ENCODE results near the gene PHLDB3. TPM values are rescaled to one million over a fixed set of nuclear protein-coding genes. Genes with fewer than 3 reads are reported as not detected.
A peak's percentile ranks its signal among the peaks of the same experiment; 100 is the strongest.

The PHLDB3 gene
- total RNA-seq, 1 donor from 2014 or later: 13.4 TPM

GRCh38 chr19:43467276-43467675 lies 37.3 kb downstream of the PHLDB3 start:
- Histone ChIP-seq H3K9ac (ENCODE audit: low read length) (no peak overlapping the region), H3K27me3 (ENCODE audit: insufficient read depth, low read length) (peaks cover 7% of the 10 kb centered on the region), H3K4me1 (ENCODE audit: insufficient read depth, low read length) (peaks cover 24% of the 10 kb centered on the region), H3K9me3 (ENCODE audit: insufficient read depth, low read depth, low read length) (peaks cover 6% of the 10 kb centered on the region), H3K4me2 (ENCODE audit: low read length) (peak overlapping the region; percentile 56), H3K4me3 (ENCODE audit: insufficient read depth, low read depth, low read length) (no peak overlapping the region), H2AFZ (ENCODE audit: low read depth, low read length) (no peak overlapping the region), H4K20me1 (ENCODE audit: insufficient read depth, low read length) (no peaks in the 10 kb centered on the region), H3K27ac (ENCODE audit: low read depth, low read length) (no peak overlapping the region), H3K36me3 (ENCODE audit: insufficient read depth, low read length) (no peaks in the 10 kb centered on the region), H3K79me2 (ENCODE audit: insufficient read depth, low read length) (no peaks in the 10 kb centered on the region)
- Mint-ChIP-seq H3K4me3 (ENCODE audit: unreplicated experiment) (no peak overlapping the region), H3K4me1 (ENCODE audit: low read depth, unreplicated experiment) (no peaks in the 10 kb centered on the region), H3K27me3 (ENCODE audit: low read depth, unreplicated experiment) (peaks cover 13% of the 10 kb centered on the region), H3K9me3 (ENCODE audit: unreplicated experiment) (no peaks in the 10 kb centered on the region), H3K27ac (ENCODE audit: unreplicated experiment) (no peak overlapping the region), H3K36me3 (ENCODE audit: low read depth, unreplicated experiment) (no peaks in the 10 kb centered on the region)
- FAIRE-seq (no peak), DNase-seq (ENCODE audit: low read depth) (no peak)
- no peak for TF ChIP-seq CTCF (IDR thresholded peaks at IDR 0.05; ENCODE audit: insufficient read depth, low read depth, low read length)
- TF ChIP-seq EZH2 (IDR thresholded peaks at IDR 0.05; ENCODE audit: insufficient read depth, low read length): no peak

GRCh38 chr19:43466793-43467192 lies 37.8 kb downstream of the PHLDB3 start:
- TF ChIP-seq EZH2 (IDR thresholded peaks at IDR 0.05; ENCODE audit: insufficient read depth, low read length) (no peak), CTCF (IDR thresholded peaks at IDR 0.05; ENCODE audit: insufficient read depth, low read depth, low read length) (no peak)
- Mint-ChIP-seq H3K27me3 (ENCODE audit: low read depth, unreplicated experiment) (peaks cover 18% of the 10 kb centered on the region), H3K4me3 (ENCODE audit: unreplicated experiment) (no peak overlapping the region), H3K36me3 (ENCODE audit: low read depth, unreplicated experiment) (no peaks in the 10 kb centered on the region), H3K27ac (ENCODE audit: unreplicated experiment) (no peak overlapping the region), H3K4me1 (ENCODE audit: low read depth, unreplicated experiment) (no peaks in the 10 kb centered on the region), H3K9me3 (ENCODE audit: unreplicated experiment) (no peaks in the 10 kb centered on the region)
- no peaks in the 10 kb centered on the region for H3K36me3 ChIP-seq (ENCODE audit: insufficient read depth, low read length)
- H3K9ac ChIP-seq (ENCODE audit: low read length): no peak overlapping the region
- H3K79me2 ChIP-seq (ENCODE audit: insufficient read depth, low read length): no peaks in the 10 kb centered on the region
- H2AFZ ChIP-seq (ENCODE audit: low read depth, low read length): no peak overlapping the region
- H3K4me3 ChIP-seq (ENCODE audit: insufficient read depth, low read depth, low read length): no peak overlapping the region
- H3K27ac ChIP-seq (ENCODE audit: low read depth, low read length): no peak overlapping the region
- H3K27me3 ChIP-seq (ENCODE audit: insufficient read depth, low read length): peaks cover 7% of the 10 kb centered on the region
- peaks cover 24% of the 10 kb centered on the region for H3K4me1 ChIP-seq (ENCODE audit: insufficient read depth, low read length)
- H3K9me3 ChIP-seq (ENCODE audit: insufficient read depth, low read depth, low read length): peaks cover 6% of the 10 kb centered on the region
- no peak for DNase-seq (ENCODE audit: low read depth)
- H4K20me1 ChIP-seq (ENCODE audit: insufficient read depth, low read length): no peaks in the 10 kb centered on the region
- H3K4me2 ChIP-seq (ENCODE audit: low read length): no peak overlapping the region
- no peak for FAIRE-seq

- Histone ChIP-seq H3K9ac (ENCODE audit: low read length) (no peak within 1 kb of the TSS), H3K4me1 (ENCODE audit: insufficient read depth, low read length) (peaks cover 24% of the 10 kb centered on the region), H3K4me3 (ENCODE audit: insufficient read depth, low read depth, low read length) (no peak within 1 kb of the TSS), H3K27ac (ENCODE audit: low read depth, low read length) (no peak within 1 kb of the TSS), H3K4me2 (ENCODE audit: low read length) (peak within 1 kb of the TSS; percentile 86), H3K9me3 (ENCODE audit: insufficient read depth, low read depth, low read length) (peaks cover 6% of the 10 kb centered on the region), H3K36me3 (ENCODE audit: insufficient read depth, low read length) (no peaks in the 10 kb centered on the region), H3K79me2 (ENCODE audit: insufficient read depth, low read length) (no peaks in the 10 kb centered on the region), H2AFZ (ENCODE audit: low read depth, low read length) (peak within 1 kb of the TSS; percentile 98), H3K27me3 (ENCODE audit: insufficient read depth, low read length) (peaks cover 7% of the 10 kb centered on the region), H4K20me1 (ENCODE audit: insufficient read depth, low read length) (no peaks in the 10 kb centered on the region)
- peaks cover 30% of the 10 kb centered on the region for H3K27me3 Mint-ChIP-seq (ENCODE audit: low read depth, unreplicated experiment)
- no peaks in the 10 kb centered on the region for H3K4me1 Mint-ChIP-seq (ENCODE audit: low read depth, unreplicated experiment)
- TF ChIP-seq EZH2 (IDR thresholded peaks at IDR 0.05; ENCODE audit: insufficient read depth, low read length) (no peak), CTCF (IDR thresholded peaks at IDR 0.05; ENCODE audit: insufficient read depth, low read depth, low read length) (no peak)
- peak within 1 kb of the TSS; percentile 10 for H3K27ac Mint-ChIP-seq (ENCODE audit: unreplicated experiment)
- no peak for FAIRE-seq
- peaks cover 2% of the 10 kb centered on the region for H3K36me3 Mint-ChIP-seq (ENCODE audit: low read depth, unreplicated experiment)
- no peak for DNase-seq (ENCODE audit: low read depth)
- no peaks in the 10 kb centered on the region for H3K9me3 Mint-ChIP-seq (ENCODE audit: unreplicated experiment)
- peak within 1 kb of the TSS; percentile 93 for H3K4me3 Mint-ChIP-seq (ENCODE audit: unreplicated experiment)
These were observed 39.0 kb downstream of the PHLDB3 start, which contains the start of gene LYPD3 for GRCh38 chr19:43465468-43466120. Gene LYPD3, minus strand, starts transcription at chr19:43465608. Its CDS starts 37 bp downstream, at chr19:43465571.

Data from astrocyte (in vitro differentiated cells and primary cell).